NCI-H69 (cell line): ENCODE data around the gene SAE1.
"Not testable (repeated sequence)": the region's sequence is repeated elsewhere in the genome, so short reads cannot be mapped to it uniquely, and the experiment has no call there.

Source experiments
- DNase-seq: peaks from one replicate; lab custom pipeline; 2025; lab: John Stamatoyannopoulos, UW

The SAE1 gene

GRCh38 chr19:47130120-47130588, 481 bp upstream of the SAE1 start:
- no peak for DNase-seq

GRCh38 chr19:47132194-47132852, 1.7 kb downstream of the SAE1 start:
- no peak for DNase-seq

- no peak for DNase-seq
Observed at GRCh38 chr19:47133021-47133471, 2.4 kb downstream of the SAE1 start.

- no peak for DNase-seq
Observed at GRCh38 chr19:47134545-47134944, 3.9 kb downstream of the SAE1 start.

GRCh38 chr19:47135156-47135555, 4.5 kb downstream of the SAE1 start:
- no peak for DNase-seq

- not testable (repeated sequence) for DNase-seq
Observed at GRCh38 chr19:47141252-47141651, 10.6 kb downstream of the SAE1 start.

- no peak for DNase-seq
Observed at GRCh38 chr19:47141695-47142094, 11.1 kb downstream of the SAE1 start.

- no peak for DNase-seq
Observed at GRCh38 chr19:47142779-47143178, 12.1 kb downstream of the SAE1 start.

- no peak for DNase-seq
Observed at GRCh38 chr19:47143322-47144073, 12.9 kb downstream of the SAE1 start.

GRCh38 chr19:47144630-47145029, 14.0 kb downstream of the SAE1 start:
- DNase-seq, result no peak

GRCh38 chr19:47145639-47146486, 15.2 kb downstream of the SAE1 start:
- DNase-seq, result no peak

- no peak for DNase-seq
Observed at GRCh38 chr19:47146920-47147319, 16.3 kb downstream of the SAE1 start.

- no peak for DNase-seq
Observed at GRCh38 chr19:47151627-47152026, 21.0 kb downstream of the SAE1 start.

GRCh38 chr19:47152205-47152604, 21.6 kb downstream of the SAE1 start:
- DNase-seq, result peak; percentile 14

GRCh38 chr19:47152632-47153031, 22.0 kb downstream of the SAE1 start:
- no peak for DNase-seq

GRCh38 chr19:47153266-47153665, 22.6 kb downstream of the SAE1 start:
- DNase-seq, result no peak

GRCh38 chr19:47155148-47155547, 24.5 kb downstream of the SAE1 start:
- no peak for DNase-seq

GRCh38 chr19:47156861-47157430, 26.3 kb downstream of the SAE1 start:
- DNase-seq, result no peak

GRCh38 chr19:47157431-47158321, 27.0 kb downstream of the SAE1 start:
- DNase-seq, result peak; percentile 71

GRCh38 chr19:47158367-47158791, 27.7 kb downstream of the SAE1 start:
- no peak for DNase-seq

- DNase-seq, result no peak
Observed at GRCh38 chr19:47158879-47159503, 28.4 kb downstream of the SAE1 start.
